ENCODE measurements around the gene RRM1.
"Not testable (repeated sequence)": the region's sequence is repeated elsewhere in the genome, so short reads cannot be mapped to it uniquely, and the experiment has no call there.

The RRM1 gene

DNA sequence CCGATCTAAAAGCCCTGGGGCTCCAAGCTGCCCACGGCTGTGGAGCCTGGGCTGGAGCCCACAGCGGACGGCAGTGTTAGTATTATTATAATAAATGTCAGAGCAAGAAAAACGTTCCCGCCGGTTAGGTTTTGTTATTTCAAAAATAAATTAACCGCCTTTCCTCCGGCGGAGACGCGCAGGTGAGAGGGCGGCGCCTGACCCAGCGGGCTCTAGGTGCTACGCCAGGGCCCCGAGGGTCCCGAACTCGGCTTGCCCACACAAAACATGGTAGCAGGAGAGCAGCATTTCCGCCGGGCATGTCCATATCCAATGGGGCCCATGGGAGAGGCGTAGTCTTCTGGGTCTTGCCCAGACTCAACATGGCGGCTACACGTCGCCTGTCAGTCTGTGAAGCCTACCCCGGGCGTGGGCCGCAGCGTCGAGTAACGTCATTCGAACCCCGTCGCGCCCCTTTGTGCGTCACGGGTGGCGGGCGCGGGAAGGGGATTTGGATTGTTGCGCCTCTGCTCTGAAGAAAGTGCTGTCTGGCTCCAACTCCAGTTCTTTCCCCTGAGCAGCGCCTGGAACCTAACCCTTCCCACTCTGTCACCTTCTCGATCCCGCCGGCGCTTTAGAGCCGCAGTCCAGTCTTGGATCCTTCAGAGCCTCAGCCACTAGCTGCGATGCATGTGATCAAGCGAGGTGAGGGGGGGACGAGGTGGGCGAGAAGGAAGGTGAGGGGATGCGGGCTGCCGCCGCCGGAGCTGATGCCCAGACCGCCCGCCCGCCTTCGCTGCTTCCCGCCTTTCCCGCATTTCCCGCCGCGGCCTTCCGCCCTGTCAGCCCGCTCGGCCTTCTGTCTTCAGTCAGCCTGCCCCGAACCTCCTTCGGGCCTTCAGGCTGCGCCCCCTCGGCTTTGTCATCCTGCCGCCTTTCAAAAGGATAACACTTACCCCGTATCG, at the start of gene RRM1:
RRM1 (plus strand) TSS at position 452 of the 944 bp plus-strand sequence; CDS start at position 666, 214 bp downstream.
- DNase-seq = peak; percentile 93

- DNase-seq = no peak
These were observed 49.5 kb upstream of the RRM1 start for GRCh38 chr11:4044976-4045646.

DNA sequence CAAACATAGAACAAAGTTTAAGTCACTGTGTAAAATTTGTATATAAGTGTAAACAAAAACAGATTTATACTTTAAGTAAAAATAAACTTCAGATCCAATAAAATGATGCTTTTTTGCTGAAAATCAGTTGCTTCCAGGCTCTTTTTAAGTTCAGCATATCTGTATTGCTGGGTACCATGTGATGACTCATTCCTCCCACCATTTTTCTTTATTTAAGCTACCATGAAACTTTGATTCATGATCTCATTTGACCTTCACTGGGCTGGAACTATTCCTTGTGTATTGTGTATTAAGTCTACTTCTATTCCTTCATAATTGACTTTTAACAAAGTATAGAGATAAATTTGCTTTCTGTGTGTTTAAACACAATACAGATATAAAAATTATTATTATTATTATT, 46.3 kb upstream of the RRM1 start:
- no peak for DNase-seq

- no peak for DNase-seq
These were observed 45.6 kb upstream of the RRM1 start for GRCh38 chr11:4049006-4049405.

GRCh38 chr11:4050138-4050537, 44.5 kb upstream of the RRM1 start:
- no peak for DNase-seq

DNA sequence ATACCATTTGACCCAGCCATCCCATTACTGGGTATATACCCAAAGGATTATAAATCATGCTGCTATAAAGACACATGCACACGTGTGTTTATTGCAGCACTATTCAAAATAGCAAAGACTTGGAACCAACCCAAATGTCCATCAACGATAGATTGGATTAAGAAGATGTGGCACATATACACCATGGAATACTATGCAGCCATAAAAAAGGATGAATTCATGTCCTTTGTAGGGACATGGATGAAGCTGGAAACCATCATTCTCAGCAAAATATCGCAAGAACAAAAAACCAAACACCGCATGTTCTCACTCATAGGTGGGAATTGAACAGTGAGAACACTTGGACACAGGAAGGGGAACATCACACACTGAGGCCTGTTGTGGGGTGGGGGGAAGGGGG, 41.4 kb upstream of the RRM1 start:
- not testable (repeated sequence) for DNase-seq

DNA sequence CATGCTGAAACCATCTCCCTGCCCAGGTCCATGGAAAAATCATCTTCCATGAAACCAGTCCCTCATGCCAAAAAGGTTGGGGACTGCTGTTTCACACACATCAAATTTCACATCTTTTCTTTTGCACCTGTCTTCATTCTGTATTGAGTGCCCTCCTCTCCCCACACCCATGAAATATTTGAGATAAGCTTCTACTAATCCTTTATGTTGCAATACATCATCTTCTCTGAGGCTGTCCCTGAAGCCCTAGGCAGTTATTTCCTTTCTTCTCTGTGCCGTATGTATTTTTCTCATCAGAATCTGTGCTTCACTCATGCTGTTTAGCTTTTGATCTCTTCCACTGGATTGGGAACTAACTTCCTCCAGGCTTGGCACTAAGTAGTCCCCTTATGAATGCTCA, 40.0 kb upstream of the RRM1 start:
- no peak for DNase-seq

- DNase-seq = no peak
These were observed 35.2 kb upstream of the RRM1 start for GRCh38 chr11:4059424-4059823.

GRCh38 chr11:4060182-4060923, 34.2 kb upstream of the RRM1 start:
- DNase-seq = no peak

GRCh38 chr11:4061700-4062099, 32.9 kb upstream of the RRM1 start:
- no peak for DNase-seq

DNA sequence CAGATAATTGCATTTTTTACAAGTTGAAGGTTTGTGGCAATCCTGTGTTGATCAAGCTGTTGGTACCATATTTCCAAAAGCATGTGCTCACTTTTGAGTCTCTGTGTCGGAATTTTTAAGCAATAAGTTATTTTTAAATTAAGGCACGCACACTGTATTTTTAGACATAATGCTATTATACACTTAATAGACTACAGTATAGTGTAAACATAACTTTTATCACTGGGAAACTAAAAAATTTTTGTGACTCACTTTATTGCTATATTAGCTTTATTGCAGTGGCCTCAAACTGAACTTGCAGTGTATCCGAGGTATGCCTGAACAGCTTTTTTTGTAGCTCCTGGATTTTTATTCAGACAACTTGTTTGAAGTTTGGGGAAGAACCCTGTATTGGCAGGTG, 31.3 kb upstream of the RRM1 start:
- DNase-seq = no peak

- DNase-seq = no peak
These were observed 30.2 kb upstream of the RRM1 start for GRCh38 chr11:4064278-4064955.

DNA sequence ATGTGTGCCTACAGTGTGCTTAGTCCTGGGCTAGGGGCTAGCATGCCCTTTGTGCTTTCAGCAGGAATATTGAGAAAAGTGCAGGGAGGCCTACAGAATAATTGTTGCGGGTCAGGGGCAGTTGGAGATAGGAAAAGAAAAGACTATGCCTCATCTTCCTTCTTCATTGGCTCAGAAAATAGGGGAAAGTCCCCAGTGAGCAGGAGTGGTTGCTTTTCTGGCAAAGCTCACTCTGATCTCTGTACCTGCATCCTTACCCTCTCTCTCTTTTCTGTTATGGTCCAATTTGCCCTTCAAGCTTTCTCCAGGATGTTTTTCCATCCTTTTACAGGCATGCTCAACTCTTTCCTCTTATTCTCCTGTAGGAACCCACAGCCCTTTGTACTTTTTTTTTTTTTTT, 29.5 kb upstream of the RRM1 start:
- no peak for DNase-seq

DNA sequence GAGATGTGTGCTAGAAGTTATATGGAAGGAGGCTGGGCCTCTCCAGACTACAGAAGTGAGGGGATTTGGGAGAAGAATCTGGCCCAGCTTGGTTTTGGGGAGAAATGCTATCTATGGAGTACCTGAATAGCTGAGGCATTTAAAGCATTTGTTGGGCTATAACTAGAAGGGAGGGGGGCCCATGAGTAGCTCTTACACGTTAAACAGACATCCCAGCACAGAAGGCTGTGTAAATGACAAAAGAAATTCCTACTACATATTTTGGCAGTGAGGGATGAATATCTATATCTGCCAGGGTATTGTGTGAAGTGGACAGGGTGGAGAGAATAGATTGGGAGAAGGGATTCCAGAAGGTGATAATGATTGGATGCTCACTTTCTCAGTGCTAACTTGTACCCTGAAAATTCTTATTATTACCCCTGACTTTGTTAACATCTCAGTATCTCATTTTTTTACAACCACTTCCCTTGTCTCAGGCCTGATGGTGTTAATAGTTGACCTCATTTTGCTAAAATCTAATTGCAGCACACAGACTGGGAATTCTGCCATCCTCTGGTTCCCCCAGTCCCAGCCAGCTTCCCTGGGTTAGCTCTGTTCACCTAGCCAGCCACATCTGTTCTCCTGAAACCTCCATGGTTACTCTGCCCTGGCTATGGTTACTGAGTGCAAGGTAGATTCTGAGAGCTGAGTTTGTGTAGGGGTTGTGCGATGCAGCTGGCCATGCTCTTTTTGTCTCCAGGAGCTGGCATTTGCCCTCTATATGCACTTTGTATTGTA, 28.8 kb upstream of the RRM1 start:
- DNase-seq = no peak

DNA sequence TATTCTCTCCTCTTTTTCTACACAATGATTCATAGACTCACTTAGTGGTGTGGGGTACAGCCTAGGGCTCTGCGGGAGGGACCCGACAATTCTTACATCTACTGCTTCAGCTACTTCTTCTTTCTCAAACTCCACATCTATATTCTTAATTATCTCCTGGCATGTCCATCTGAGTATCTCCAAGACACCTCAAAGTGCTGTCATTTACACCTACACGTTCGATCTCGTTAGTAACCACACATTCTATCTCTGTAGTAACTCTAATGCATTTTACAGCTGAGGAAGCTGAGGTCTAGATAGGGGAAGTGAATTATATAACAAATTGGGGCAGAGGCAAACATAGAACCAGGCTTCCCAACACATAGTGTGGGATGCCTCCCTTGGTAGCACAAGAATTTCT, 27.7 kb upstream of the RRM1 start:
- no peak for DNase-seq

GRCh38 chr11:4068962-4069361, 25.6 kb upstream of the RRM1 start:
- DNase-seq = no peak

DNA sequence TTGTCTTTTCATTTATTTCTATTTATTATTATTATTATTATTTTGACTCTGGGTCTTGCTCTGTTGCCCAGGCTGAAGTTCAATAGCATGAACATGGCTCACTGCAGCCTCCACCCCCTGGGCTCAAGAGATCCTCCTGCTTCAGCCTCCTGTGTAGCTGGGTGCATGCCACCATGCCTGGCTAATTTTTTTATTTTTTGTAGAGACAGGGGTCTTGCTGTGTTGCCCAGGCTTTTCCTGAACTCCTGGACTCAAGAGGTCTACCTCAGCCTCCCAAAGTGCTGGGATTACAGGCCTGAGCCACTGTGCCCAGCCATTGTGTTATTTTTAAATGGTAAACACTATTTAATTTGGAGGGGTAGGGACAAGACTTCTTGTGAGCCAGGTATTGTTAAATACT, 23.3 kb upstream of the RRM1 start:
- no peak for DNase-seq

DNA sequence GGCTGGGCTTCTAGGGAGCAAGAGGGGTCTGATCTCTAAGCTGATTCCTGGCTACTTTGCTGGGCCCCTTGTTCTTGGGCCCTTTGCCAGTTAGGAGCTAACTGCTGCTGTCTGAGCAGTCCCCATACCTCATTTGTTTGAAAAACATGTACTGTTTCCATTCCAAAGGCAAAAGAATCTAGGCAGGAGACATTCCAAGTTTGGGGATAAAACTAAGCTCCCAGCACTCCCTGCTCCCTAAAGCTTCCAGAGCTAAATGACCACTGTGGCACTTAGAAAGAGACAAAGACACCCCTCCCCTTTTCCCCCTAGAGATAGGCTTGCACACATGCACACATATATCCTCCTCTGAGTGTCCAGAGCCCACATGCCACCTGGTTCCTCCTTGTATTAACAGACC, 22.7 kb upstream of the RRM1 start:
- DNase-seq = no peak

- DNase-seq = peak; percentile 65
These were observed 21.8 kb upstream of the RRM1 start for GRCh38 chr11:4072668-4073285.

DNA sequence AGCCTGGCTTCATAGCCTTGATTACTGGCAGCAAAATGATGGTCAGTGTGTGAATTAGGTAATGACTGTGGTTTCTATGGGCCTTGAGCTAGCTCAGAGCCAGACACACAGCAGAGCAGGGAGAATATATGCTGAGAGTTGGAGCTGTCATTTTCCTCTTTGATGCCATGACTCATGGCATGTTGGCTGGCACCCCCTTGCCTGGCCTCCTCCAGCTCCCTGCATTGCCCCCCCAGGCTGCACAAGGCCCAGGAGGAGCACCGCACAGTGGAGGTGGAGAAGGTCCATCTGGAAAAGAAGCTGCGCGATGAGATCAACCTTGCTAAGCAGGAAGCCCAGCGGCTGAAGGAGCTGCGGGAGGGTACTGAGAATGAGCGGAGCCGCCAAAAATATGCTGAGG, 20.3 kb upstream of the RRM1 start:
- DNase-seq = no peak

DNA sequence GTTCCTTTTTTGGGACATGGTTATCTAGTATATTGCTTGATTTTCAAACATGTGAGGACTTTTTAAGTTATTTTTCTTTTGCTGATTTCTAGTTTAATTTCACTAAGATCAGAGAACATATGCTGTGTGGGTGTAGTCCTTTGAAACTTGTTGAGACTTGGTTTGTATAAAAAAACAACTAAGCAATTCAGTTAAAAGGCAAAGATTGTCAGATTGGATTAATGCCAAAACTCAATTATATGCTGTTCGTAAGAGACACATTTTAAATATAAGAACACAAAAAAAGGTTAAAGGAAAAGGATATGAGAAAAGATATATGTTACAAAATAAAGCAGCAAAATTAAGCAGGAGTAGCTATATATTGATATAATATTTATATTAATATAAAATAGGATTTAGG, 17.8 kb upstream of the RRM1 start:
- no peak for DNase-seq

DNA sequence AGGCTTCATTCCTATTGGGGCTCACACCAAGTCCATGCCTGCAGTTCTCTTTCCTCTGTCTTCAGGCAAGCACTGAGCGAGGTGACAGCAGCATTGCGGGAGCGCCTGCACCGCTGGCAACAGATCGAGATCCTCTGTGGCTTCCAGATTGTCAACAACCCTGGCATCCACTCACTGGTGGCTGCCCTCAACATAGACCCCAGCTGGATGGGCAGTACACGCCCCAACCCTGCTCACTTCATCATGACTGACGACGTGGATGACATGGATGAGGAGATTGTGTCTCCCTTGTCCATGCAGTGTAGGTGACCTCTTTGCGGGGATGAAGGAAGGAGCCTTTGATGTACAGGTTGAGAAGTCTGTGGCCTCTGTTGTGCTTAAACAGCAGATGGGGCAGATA, 11.4 kb upstream of the RRM1 start:
- no peak for DNase-seq
